DMS53 (cell line): ENCODE measurements around the gene CDA.

Experiments used
- DNase-seq: peaks from one replicate; lab custom pipeline; 2025; lab: John Stamatoyannopoulos, UW

The CDA gene

DNA sequence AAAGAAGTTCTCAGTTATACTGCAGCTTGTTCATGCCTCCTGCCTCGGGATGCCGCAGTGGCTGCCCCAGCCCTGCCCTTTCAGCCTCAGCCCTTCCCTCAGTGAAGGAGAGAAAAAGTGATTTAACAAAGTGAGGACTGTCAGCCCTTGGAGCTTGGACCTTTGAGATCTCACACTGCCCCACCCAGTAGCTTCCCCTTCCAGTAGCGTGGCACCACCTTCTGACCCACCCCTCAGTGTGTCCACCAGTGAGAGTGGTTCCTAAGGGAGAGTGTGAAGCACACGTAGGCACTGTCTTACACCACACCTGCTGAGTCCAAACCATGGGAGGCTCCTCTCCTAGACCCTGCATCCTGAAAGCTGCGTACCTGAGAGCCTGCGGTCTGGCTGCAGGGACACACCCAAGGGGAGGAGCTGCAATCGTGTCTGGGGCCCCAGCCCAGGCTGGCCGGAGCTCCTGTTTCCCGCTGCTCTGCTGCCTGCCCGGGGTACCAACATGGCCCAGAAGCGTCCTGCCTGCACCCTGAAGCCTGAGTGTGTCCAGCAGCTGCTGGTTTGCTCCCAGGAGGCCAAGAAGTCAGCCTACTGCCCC is at the start of gene CDA:
CDA (plus strand) TSS at position 464 of the 592 bp plus-strand sequence; CDS start at position 497, 33 bp downstream.
- DNase-seq = peak; percentile 19

DNA sequence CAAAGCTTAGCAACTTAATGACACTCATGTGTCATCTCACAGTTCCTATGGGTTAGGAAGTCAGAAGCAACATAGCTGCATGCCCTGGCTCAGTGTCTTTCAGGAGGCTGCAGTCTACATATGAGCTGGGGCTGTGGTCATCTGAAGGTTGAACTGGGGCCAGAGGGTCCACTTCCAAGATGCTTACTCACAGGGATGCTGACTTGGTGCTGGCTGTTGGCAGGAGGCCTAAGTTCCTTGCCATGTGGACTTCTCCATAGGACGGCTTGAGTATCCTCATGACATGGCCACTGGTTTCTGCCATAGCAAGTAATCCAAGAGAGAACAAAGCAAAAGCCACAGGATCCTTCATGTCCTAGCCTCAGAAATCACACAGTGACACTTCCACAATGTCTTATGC is 48.6 kb upstream of the CDA start:
- DNase-seq = no peak

DNA sequence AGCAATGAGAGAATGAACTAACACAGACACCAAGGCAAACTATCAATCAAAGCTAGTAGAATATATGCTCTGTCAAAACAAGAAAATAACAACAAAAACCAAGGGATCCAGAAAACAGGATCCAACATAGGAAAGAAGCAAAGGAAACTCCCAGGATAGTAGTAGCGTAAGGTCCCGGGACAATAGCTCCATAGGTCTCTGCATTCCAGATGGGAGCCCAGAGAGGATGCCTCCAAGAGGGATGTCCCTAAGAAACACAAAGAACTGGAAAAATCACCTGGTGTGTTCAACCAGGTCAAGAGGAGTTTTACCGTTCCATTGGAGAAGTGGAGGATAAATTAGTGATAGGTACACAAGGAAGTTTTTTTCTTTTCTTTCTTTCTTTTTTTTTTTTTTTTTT is 42.3 kb upstream of the CDA start:
- DNase-seq = no peak

DNA sequence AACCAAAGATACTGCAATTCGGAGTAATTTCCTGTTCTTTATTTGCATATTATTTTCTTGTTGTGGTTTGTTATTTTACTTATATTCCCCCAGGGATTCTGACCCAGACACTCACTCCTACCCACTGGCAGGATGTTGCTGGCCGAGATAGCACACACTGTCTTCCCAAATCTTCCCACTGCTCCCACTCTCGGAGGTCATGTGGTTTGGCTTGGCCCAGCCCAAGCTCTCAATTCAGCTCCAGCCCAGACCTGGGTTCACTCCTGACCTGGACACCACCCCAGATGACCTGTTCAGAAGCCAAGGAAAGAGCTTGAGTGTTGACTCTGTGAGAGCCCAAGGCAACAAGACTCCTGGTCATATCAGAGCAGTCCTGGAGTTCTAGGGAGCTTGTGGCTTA is 37.7 kb upstream of the CDA start:
- no peak for DNase-seq

DNA sequence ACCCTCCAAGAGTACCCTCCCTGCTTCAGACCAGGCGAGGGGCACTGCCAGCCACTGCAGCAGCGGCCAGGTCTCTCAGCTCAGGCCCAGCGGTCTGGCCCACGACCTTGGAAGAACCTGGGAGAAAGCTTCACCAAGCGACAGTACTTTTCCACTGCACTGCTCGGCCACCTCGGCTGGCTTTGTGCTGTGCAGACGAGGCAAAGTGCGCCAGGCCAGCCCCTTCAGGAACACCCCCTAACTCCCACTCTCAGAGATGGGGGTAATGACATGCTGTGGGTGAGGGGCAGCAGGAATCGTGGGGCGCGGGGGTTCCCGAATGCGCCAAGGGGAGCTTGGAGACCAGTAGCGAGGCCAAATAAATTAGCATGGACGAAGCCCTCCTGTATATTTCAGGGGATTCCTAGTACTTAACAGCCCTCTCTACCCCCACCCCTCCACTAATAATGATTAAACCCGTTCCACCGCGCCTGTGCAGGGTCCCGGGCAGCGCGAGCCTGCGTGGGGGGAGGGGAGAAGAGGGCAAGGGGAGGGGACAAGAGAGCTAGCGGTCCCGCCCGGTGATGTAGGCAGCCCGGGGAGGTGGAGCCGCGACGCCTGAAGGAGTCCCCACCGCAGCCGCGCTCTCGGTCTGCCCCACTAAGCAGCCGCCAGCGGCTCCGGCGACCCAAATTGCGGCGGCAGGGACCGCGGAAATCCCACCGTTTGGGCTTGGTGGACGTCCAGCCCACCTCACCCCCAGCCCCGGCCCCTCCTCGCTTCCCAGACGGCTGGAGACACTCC is 36.8 kb upstream of the CDA start, which contains the start of gene FAM43B:
FAM43B (plus strand) TSS at position 629 of the 783 bp plus-strand sequence. CDS start 401 bp downstream, outside the sequence.
- peak; percentile 23 for DNase-seq

DNA sequence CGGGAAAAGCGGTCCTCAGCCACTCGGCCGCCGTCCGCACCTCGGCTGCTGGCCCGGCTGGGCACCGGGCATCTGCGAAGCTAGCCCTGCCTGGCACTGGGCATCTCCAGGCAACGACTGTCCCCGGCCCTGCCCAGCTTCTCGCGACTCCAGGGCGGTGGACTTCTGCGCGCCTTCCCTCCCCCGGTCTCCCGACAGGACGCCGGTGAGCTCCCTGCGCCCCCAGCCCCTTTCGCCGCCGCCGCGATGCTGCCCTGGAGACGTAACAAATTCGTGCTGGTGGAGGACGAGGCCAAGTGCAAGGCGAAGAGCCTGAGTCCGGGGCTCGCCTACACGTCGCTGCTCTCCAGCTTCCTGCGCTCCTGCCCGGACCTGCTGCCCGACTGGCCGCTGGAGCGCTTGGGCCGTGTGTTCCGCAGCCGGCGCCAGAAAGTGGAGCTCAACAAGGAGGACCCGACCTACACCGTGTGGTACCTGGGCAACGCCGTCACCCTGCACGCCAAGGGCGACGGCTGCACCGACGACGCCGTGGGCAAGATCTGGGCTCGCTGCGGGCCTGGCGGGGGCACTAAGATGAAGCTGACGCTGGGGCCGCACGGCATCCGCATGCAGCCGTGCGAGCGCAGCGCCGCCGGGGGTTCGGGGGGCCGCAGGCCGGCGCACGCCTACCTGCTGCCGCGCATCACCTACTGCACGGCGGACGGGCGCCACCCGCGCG is 36.0 kb upstream of the CDA start:
- peak; percentile 41 for DNase-seq

DNA sequence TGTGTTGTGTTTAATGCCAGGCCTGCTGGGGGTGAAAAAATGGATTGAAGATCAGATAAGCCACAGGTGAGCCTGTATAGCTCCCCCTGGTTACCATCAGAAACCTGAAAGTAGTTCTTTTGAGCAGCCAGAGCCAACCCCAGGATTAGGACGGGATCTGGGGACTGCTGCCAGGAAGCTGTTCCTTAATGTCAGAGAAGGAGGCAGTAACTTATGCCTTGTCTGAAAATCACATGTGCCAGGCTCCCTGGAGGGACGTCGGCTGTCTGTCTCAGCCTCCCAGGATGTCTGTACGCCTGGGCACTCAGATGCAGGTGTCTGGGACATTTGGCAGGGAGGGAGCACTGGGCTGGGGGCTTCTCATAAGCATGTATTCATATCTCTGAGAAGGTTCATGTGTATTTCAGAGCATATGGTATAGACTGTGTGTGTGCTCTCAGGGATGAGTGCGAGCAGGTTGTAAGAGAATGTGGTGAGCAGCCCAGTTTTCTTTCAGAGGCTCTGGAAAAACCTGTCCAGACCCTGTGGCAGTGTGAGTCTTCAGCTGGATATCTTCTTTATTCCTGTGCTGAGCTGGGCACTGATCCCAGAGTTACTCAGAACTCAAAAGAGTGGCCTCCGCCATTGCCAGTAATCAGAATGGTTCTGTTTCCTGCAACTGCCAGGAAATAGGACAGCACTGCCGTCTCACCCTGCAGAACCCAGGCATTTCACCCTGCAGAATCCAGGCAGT is 33.7 kb upstream of the CDA start:
- no peak for DNase-seq

DNA sequence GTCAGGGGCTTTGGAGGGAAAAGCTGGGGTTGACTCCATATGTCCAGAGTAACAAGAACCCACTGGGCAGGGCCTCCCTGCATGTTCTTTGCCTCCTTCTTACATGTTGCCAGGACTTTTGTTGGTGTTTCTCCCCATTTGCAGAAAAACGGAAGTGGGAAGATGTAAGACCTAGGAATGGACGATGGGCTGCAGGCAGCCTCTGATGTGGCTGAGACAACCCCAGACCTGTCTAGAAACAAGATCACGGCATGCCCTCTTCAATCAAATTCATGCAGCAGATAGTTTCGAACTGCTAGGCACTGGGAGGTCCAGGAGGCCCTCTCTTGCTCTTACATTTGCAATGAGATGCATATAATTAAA is 33.2 kb upstream of the CDA start:
- no peak for DNase-seq

DNA sequence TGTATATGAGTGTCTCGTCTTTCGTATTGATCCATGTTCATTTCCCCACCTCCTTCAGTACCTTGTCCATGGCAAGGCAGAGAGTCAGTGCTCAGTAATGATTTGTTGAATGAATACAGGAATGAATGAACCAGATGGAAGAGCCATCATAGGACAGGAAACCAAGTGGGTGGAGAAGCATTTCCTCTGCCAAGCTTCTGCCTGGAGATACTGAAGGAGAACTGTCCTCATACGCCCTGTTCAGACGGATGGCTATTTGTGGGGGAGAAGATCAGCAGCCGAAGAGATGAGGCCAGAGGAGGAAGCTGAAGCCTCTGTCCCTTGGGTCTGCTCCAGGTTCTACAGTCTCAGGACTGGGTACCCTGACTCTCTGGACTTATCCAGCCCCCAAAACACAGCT is 30.7 kb upstream of the CDA start:
- DNase-seq = no peak

DNA sequence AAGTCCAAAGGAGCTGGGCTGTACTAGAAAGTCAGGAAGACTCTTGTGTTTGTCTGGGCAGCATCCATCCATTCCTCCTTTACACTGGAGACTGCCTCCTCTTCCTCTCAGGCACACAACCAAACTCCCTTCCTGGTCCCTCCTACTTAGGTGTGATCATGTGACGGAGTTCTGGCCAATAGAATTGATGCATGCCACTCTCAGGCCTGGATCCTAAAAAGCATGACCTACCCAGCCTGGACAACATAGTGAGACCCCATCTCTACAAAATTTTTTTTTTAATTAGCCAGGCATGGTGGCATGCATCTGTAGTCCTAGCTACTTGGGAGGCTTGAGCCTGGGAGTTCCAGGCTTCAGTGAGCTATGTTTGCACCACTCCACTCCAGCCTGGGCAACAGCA is 27.9 kb upstream of the CDA start:
- no peak for DNase-seq

DNA sequence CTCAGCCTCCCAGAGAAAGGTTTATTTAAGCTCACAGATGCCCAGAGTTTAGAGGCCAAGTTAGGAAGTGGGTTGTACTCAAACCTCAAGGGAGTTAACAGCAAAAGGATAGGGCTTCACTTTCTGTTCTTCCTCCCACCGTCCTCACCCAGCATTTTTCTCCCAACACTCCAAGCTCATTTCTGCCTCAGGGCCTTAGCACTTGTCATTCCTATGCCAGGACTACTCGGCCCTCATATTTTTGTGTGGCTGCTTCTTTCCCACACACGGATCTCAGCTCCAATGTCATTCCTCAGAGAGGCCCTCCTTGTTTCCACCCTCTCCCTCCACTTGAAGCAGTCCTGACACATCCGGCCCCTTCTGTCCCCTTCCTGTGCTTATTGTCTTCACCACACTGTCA is 23.7 kb upstream of the CDA start:
- no peak for DNase-seq

DNA sequence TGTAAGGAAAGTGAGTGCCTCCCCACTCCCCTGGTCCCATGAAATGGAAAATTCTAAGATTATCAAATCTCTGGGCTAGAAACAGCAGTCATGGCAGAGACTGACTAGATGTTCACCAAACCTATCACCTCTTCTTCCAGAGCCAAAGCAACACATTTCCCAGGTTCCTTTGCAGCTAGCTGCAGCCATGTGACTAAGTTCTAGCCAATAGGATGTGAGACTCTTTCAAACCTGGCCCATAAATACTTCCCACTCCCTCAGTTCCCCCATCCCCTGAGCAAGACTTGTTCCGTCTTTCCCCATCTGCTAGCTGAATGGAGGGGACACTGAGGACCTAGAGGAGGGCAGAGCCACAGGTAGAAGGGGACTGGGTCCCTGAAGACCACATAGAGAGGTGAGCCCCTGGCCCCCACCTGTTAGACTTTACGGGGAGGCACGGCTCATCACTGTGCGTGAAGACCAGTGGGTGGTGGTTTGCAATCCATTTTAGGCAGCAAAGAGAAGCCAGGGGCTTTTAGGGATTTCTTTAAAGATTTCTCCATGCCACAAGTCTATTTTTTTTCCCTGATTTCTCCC is 19.3 kb upstream of the CDA start:
- DNase-seq = no peak

DNA sequence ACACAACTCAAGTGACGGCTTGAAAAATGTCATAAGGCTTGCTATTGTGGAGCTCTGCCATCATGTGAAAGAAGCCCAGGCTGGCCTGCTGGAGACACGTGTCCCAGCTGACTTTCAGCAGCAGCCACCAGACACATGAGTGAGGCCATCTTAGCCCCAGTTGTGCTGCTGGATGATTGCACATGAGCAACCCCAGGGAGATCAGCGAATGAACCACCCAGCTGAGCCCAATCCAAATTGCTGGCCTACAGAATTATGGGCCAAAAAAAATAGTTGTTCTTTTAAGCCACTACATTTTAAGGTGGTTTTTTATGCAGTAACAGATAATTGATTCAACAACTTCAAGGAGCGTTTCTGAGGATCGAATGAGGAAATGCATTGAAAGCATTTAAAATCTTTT is 17.5 kb upstream of the CDA start:
- no peak for DNase-seq

DNA sequence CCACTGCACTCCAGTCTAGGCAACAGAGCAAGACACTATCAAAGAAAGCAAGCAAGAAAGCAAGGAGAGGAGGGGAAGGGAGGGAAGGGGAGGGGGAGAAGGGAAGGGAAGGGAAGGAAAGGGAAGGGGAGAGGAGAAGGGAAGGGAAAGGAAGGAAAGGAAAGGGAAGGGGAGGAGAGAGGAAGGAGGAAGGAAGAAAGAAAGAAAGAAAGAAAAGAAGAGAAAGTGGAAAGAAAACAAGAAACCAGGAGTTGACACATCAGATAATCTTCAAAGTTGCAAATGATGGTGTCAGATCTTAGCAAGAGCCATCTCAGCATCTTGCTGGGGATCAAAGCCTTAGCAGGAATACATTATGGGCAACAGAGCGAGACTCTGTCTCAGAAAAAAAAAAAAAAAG is 14.9 kb upstream of the CDA start:
- DNase-seq = no peak

DNA sequence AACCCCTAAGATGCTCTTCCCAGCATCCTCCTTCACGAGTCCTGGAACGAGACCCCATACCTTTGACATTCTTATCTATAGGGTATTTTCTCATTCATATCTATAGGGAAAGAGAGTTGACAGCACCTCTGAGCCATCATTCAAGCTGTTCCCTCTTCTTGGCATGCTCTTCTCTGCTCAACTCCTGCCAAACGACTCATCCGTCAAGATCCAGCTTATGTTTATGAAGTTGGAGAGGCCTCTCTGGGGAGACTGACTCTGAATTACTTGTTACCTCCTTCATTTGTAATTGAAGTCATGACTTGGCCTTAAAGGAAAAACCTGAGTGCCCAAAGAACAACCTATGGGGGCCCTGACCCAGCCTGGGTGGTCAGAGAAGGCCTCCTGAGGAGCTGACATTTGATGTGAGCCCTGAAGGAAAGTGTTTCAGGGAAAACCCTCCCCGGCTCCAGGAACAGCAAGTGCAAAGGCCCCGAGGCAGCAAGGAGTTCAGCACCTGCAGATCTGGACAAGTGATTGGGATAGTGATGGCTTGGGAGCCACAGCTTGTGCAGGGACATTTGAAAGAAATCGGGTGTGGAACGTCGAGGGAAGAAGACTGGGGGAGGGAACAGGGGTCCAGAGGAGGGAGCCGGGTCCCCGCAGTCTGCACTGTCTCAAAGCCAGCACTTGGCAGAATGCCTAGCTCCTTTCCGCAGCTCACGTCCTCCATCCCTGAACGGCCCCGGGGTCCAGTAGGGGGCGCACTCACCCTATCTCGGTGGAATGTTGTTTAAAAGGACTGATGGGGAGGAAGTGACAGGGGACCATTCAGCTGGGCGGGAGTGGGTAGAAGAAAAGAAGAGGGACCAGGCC is 14.0 kb upstream of the CDA start:
- DNase-seq = peak; percentile 85

DNA sequence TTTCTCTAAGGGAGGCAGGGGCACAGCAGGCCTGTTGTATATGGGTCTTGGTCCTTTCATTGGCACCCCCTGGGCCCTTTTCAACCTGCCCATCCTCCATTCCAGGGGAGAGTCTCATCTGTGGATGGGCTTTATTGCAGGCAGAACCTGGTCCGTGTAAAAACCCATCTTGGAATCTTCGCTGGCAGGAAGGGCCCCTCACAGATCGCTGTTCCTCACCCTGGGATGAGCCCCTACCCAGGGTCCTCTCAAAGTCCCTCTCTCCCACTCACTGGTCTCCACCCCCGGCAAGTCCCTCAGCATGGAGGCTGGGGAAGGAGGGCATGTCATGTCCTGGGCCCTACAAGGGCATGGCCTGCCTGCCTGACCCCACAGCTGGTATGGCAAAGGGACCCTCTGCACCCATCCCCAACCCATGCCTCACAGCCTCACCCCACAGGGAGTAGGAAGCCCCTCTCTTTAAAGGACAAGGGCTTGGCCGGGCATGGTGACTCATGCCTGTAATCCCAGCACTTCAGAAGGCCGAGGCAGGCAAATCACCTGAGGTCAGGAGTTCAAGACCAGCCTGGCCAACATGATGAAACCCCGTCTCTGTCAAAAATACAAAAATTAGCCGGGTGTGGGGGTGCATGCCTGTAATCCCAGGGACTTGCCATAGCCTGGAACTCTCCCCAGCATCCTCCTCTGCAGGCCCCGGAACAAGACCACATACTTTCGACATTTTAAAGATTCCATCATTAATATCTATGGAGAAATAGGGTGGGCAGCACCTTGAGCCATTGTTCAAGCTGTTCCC is 13.2 kb upstream of the CDA start:
- DNase-seq = no peak

DNA sequence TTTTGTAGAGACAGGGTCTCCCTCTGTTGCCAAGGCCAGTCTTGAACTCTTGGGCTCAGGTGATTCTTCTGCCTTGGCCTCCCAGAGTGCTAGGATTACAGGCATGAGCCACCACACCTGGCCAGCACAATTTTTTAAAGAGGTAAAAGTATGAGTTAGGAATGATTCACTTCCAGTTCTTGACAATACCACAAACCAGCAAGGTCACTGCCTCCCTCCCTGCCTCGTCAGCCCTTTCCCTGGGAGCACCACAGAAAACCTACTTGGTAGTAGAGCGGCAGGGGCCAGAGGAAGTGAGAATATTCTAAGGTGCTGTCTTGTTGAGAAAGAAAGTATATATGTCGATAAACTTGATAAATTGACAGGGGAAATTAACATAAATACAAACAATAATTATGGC is 10.8 kb upstream of the CDA start:
- no peak for DNase-seq

DNA sequence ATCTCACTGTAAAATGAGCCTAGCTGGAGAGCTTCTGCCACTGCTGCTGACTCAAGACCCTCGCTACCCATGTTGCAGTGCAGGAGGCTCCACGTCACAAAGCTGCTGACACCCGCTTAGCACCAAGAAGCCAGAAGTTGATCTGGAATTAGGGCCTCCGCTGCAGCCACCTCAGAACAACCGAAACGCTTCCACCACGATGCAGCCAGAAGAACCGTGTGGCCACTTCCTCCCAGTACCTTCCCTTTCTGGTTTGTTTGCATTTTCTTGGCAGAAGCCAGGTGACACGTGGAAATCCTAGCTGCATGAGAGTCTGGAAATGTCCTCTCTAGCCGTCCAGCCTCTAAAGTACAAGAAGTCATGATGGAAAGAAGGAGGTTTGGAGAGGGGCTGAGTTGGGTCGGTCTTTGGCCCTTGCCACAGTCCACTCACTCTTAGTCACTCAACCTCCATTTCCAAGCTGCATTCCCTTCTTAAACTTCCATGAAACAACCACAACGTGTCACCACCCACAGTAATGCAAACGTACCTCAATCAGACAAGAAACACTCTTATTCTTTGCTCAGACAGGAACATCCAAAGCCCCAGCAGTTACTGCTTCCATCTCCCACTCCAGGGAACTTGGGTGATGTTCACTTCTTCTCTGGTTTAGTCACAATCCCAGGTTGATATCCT is 10.0 kb upstream of the CDA start:
- DNase-seq = no peak

DNA sequence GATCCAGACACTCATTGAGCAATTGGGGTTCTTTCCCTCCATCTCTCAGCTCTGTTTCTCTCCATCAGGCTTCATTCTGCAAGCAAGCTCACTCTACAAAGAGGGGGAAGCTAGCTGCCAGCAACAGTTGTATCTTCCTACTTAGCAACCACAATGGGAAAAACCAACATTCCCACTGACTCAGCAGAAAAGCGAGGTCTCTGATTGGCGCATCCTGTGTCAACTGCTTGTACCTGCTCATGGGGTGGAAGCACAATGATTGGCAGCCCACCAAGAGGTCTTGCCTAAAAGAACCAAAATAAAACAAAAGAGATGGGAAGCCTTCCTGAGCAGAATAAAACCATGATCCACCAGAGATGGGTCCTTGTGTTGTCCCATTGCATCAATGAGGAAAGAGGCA is 4.0 kb upstream of the CDA start:
- peak; percentile 28 for DNase-seq
